ENCODE results near the gene TIMM22. TPM values are rescaled to one million over a fixed set of nuclear protein-coding genes. Genes with fewer than 3 reads are reported as not detected.

TIMM22 gene
- polyA plus RNA-seq, 3 donors = 14.9 TPM

- no peak for DNase-seq (ENCODE audit: low read depth in 3 of 3, low spot score in 2 of 3)
Measured at GRCh38 chr17:1050996-1051925, 54.3 kb downstream of the TIMM22 start.

Other genes starting within 250 kb of the TIMM22 start
- gene GEMIN4, start 244.9 kb upstream of the TIMM22 start, polyA plus RNA-seq (ENCODE audit: insufficient read length in 3 of 3) = 10 to 100 TPM; 20.8 to 21.7 (median 21.0) TPM
- gene GLOD4, start 214.8 kb upstream of the TIMM22 start, polyA plus RNA-seq (ENCODE audit: insufficient read length in 3 of 3) = 100 to 1,000 TPM; 128 to 140 (median 138) TPM
- gene MRM3, start 214.8 kb upstream of the TIMM22 start, polyA plus RNA-seq (ENCODE audit: insufficient read length in 3 of 3) = 10 to 100 TPM; 19.8 to 21.7 (median 20.8) TPM
- gene NXN, start 17.4 kb upstream of the TIMM22 start, polyA plus RNA-seq (ENCODE audit: insufficient read length in 3 of 3) = 10 to 100 TPM; 30.7 to 35.4 (median 32.9) TPM
- 10 to 100 TPM; 49.5 to 55.2 (median 52.0) TPM for gene ABR, start 182.9 kb downstream of the TIMM22 start, polyA plus RNA-seq (ENCODE audit: insufficient read length in 3 of 3)

Data from right renal cortex interstitium (tissue), 3 donors.